Esophagus squamous epithelium (tissue), 4 donors: ENCODE results near the gene BOD1L1.

ENCODE experiments used
- POLR2A ChIP-seq, 4 donors: fragments of 450-650 bp; IDR thresholded peaks; one replicate each; pipeline ENCODE4 v1.6.1; 2017; ENCODE audit warnings: antibody characterized with exemption in 4 of 4, mild to moderate bottlenecking in 4 of 4, moderate library complexity in 3 of 4
- TF ChIP-seq, protein P1 (sequence below), 6 experiments: fragments of 450-650 bp in 4 of 6; fragments of 200-600 bp in 2 of 6; sonication (generic) in 2 of 6; IDR thresholded peaks; one replicate each; pipeline ENCODE4 v1.5.1; 2016 to 2019; ENCODE audit warnings: antibody characterized with exemption in 6 of 6, mild to moderate bottlenecking in 4 of 6, moderate library complexity in 4 of 6

DNA sequence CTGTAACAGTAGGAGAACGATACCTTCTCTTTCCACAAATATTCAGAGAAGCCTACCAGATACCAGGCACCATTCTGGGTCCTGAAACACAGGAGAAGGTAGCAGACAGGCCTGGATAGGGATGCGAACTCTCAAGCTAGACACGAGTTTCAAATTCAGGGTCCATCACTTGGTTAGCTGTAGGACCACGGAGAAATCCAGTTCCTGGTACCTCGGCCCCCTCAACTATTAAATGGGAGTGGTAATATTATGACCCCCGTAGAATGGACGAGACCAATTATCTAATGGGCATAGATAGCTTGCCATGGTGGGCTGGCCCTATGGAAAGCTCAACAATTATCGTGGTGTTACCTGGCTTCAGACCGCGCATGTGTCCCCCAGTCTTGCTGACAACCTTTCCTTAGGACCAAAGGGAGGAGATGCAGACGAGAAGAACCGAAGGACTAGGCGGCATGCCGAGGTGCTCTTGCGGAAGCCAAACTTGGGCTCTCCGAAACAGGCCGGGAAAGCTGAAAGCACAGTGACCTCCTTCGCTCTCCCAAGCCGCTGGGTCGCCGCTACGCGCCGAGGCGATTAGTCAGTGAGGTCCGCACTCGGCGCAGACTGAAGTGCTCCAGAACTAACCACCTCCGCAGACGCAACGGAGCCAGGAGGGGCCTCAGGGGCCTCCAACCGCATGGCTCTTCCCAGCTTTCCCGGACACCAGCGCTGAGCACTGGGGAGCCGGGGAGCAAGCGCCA, 102.9 kb downstream of the BOD1L1 start:
- no peak for TF ChIP-seq POLR2A (IDR thresholded peaks at IDR 0.05)
- TF ChIP-seq, protein P1, sequence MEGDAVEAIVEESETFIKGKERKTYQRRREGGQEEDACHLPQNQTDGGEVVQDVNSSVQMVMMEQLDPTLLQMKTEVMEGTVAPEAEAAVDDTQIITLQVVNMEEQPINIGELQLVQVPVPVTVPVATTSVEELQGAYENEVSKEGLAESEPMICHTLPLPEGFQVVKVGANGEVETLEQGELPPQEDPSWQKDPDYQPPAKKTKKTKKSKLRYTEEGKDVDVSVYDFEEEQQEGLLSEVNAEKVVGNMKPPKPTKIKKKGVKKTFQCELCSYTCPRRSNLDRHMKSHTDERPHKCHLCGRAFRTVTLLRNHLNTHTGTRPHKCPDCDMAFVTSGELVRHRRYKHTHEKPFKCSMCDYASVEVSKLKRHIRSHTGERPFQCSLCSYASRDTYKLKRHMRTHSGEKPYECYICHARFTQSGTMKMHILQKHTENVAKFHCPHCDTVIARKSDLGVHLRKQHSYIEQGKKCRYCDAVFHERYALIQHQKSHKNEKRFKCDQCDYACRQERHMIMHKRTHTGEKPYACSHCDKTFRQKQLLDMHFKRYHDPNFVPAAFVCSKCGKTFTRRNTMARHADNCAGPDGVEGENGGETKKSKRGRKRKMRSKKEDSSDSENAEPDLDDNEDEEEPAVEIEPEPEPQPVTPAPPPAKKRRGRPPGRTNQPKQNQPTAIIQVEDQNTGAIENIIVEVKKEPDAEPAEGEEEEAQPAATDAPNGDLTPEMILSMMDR (IDR thresholded peaks at IDR 0.05) = no peak
